ENCODE measurements around the gene LPXN.

DNA sequence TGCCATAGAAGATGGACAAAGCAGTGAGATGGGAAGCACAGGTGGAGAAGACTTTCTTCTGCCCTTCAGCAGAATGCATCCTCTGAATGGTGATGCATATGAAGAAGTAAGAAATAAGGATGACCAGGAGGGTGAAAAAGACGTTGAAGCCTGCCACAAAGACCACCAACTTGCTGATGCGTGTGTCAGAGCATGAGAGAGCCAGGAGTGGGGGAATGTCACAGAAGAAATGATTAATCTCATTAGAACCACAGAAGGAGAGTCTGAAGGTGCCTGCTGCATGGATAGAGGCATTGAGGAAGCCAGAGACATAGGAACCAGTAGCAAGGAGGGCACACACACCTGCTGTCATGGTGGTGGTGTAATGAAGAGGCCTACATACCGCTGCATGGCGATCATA lies 68.3 kb downstream of the LPXN start:
- TF ChIP-seq, protein P1, sequence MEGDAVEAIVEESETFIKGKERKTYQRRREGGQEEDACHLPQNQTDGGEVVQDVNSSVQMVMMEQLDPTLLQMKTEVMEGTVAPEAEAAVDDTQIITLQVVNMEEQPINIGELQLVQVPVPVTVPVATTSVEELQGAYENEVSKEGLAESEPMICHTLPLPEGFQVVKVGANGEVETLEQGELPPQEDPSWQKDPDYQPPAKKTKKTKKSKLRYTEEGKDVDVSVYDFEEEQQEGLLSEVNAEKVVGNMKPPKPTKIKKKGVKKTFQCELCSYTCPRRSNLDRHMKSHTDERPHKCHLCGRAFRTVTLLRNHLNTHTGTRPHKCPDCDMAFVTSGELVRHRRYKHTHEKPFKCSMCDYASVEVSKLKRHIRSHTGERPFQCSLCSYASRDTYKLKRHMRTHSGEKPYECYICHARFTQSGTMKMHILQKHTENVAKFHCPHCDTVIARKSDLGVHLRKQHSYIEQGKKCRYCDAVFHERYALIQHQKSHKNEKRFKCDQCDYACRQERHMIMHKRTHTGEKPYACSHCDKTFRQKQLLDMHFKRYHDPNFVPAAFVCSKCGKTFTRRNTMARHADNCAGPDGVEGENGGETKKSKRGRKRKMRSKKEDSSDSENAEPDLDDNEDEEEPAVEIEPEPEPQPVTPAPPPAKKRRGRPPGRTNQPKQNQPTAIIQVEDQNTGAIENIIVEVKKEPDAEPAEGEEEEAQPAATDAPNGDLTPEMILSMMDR (IDR thresholded peaks at IDR 0.05): no peak
- TF ChIP-seq POLR2A (IDR thresholded peaks at IDR 0.05): no peak
